Measurements from ENCODE around the gene GPR162.
"Not testable (repeated sequence)": the region's sequence is repeated elsewhere in the genome, so short reads cannot be mapped to it uniquely, and the experiment has no call there.

Gene GPR162

DNA sequence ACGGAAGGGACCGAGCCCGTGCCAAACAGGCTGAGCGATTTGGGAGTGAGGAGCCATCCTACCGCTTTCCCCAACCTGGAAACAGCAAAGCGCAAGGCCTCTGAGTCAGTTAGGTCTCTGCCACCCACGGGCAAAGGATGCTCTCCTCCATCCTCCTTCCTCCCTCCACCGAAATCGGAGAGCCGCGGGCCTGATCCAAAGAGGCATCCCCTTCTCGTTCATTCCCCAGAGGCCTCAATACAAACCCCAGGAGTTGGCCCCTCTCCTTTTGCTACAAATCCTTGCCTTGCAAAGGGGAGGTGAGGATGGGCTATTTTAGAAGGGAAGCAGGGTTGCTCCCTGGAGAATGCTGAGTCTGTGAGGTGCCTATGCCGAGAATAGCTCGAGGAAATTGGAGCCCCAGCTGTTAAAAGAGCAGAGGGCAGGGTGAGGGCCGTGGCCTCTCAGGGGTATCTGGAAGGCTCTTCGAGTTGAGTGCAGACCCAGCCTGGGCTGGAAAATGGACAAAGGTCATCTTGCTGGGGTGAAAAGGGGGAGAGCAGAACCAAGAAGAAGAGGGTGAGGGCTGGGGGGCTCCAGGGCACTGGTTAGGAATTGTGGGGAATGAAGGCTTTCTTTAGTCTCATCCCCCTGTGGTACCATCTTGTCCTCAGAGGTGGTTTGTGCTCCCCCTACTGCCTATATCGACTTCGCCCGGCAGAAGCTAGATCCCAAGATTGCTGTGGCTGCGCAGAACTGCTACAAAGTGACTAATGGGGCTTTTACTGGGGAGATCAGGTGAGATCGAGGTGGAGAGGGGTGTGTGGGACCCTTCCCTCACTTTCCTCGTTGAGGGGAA, 46.8 kb downstream of the GPR162 start:
- no peak for DNase-seq (ENCODE audit: low read depth)

DNA sequence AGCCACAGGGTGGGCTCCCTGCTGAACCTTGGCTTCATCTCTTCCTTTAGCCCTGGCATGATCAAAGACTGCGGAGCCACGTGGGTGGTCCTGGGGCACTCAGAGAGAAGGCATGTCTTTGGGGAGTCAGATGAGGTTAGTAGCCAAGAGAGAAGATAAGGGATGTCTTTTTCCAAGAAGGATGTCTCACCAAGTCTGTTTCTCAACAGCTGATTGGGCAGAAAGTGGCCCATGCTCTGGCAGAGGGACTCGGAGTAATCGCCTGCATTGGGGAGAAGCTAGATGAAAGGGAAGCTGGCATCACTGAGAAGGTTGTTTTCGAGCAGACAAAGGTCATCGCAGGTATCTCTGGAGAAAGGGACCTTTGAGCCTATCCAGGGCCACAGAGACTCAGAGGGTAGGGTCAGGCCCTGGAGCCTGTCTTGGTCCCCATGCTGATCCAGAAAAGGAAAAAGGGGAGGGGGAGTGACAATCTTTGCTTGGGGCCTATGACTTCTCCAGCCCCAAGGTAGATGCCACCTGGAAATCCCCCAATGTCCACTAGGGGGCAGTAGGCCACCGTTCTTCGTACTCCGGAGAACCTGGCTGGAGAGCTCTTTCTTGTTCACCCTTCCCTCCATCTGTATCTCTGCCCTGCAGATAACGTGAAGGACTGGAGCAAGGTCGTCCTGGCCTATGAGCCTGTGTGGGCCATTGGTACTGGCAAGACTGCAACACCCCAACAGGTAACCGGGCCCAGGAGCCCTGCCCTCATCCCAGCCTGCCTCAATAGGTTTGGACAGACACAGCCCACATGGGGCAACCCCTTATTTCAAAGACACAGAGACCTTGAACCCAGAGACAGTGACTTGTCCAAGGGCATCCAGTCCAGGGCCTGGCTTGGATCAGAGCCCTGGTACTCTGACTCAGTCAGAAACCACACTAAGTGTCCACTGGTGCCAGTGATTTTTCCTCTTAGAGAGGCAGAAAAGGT, 47.7 kb downstream of the GPR162 start:
- no peak for DNase-seq (ENCODE audit: low read depth)
- peak overlapping the region; percentile 83 for H3K4me3 ChIP-seq (ENCODE audit: low read depth, low read length)

More for the DNA sequence above, 46.8 kb downstream of the GPR162 start:
- H3K4me3 ChIP-seq (ENCODE audit: low read depth, low read length) = peak overlapping the region; percentile 83

DNA sequence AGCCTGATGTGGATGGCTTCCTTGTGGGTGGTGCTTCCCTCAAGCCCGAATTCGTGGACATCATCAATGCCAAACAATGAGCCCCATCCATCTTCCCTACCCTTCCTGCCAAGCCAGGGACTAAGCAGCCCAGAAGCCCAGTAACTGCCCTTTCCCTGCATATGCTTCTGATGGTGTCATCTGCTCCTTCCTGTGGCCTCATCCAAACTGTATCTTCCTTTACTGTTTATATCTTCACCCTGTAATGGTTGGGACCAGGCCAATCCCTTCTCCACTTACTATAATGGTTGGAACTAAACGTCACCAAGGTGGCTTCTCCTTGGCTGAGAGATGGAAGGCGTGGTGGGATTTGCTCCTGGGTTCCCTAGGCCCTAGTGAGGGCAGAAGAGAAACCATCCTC, 48.7 kb downstream of the GPR162 start:
- H3K4me3 ChIP-seq (ENCODE audit: low read depth, low read length); DNase-seq (ENCODE audit: low read depth): not testable (repeated sequence)

DNA sequence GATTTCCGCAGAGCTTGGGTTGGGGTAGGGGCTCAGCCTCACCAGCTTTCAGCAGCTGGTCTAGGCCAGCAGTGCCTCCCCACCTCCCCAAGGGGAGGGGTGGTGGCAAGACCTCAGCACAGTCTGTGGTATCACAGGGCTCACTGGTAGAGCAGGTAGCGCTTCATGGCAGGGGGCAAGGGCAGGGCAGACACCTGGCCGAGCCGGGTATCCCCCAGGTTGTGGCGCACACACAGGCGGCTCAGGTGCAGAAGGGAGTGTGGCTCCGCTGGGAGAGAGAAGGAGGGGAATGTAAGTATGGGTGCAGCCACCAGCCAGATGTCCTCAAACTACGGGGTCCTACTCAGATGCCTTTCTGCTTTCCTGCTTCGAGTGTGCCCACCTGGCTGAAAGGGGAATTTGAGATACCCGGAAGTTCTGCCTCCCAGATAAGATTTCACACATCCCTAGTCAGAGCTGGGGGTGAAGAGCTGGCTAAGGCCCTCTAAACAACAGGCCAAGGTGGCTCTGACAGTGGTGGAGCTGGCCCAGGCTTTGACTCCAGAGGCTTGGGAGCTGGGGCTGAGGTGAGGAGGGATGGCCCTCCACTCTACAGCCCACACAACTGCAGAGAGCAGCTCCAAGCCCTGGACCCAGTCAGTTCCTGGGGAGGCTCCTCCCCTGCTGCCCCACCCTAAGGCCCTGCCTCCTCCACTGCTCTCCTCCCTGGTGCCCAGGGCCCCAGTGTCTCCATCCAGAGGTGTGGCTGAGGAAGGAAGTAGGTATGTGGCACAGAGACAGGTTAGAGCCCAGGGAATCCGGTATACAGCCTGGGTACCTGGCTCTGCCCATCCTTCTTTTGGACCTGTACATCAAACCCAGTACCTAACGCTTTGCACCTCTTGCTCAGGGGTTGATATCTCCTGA, 49.7 kb downstream of the GPR162 start:
- no peak for DNase-seq (ENCODE audit: low read depth)
- peak overlapping the region; percentile 62 for H3K4me3 ChIP-seq (ENCODE audit: low read depth, low read length)

DNA sequence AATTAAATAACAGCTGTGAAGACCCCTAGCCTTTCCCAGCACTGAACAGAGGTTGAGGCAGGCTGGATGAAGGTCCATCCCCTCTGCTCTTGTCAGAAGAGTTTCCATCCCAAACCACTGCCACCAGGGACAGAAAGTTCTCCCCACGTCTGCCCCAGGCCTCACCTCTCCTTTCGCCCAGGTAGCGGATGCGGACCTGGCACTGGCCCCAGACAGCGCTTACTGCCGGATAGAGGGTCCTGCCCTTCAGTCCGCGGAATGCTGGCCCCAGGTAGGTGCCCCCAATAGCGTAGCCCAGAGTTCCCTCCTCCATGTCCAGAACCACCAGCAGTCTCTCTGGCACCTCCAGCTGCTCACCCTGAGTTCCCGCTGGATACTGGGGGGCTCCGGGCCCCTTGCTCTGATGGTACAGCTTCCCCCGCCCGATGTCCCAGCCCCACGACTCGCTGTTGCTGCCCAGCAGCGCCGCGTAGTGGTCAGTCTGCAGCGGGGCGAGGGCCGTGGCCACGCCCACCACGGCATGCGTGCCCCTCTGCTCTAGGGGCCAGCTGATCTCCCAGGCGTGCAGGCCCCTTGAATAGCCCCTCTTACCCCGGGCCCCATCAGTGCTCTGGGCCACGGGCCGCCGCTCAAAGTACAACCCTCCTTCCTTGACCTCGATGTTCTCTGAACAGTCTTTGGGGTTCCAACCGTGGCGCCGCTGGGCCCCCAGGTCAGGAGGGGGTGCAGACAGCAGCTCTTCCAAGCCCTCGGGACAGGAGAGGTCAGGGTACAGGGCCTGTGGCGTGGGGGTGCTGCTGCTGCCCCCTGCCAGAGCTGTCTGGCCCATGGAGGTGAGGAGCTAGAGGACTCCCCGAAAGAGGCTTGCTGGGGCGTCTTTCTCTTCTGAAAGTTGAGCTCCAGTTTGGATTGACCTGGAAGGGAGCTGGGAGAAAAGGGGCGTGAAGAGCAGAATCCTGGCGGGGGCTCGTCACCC, 50.7 kb downstream of the GPR162 start:
- DNase-seq (ENCODE audit: low read depth) = peak; percentile 25
- peak overlapping the region; percentile 62 for H3K4me3 ChIP-seq (ENCODE audit: low read depth, low read length)

DNA sequence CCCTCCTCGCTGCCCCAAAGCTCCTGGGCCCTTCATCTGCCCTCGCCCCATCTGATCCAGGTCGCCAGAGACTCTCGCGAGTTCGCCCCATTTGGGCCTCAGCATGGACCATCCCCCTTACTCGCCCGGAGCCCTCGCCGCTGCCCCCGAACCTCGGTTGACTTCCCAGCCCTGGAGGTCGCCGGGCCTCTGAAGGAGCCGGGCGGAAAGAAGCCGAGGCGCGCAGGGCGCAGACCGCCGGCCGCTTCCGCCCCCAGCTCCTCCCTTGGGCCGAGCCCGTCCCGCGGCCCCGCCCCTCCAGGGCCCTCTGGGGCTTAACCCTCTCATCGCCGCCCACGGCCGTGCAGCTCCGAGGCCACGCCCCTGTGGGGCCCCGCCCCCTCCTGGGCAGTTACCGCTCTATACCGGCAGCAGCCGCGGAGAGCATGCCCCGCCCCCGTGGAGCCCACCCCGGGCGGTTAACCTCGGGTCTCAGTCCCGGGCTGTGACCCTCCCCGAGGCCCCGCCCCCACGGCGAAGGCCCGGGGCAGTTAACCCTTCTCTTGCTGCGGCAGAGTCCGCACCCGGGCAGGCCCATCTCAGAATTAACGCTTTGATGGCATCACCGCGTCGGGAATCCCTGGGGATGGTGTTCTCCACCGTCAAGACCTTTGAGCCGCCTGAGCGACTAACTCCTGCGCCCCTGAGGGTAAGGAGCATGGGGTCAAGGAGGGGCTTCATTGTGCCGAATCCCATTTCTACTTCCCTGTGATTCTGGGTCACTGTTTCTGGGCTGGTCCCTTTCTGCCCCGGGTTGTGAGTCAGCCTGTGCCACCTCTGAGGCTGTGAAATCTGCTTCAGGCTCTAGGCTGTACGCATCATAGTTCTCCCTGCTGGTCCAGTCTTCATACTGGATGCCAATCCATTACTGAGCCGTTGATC, 51.7 kb downstream of the GPR162 start, which contains the start of gene SPSB2:
SPSB2 (minus strand) TSS at position 210 of the 921 bp plus-strand sequence. CDS start 402 bp downstream, outside the sequence.
- H3K4me3 ChIP-seq (ENCODE audit: low read depth, low read length) = peak within 1 kb of the TSS; percentile 62
- DNase-seq (ENCODE audit: low read depth) = peak; percentile 78

DNA sequence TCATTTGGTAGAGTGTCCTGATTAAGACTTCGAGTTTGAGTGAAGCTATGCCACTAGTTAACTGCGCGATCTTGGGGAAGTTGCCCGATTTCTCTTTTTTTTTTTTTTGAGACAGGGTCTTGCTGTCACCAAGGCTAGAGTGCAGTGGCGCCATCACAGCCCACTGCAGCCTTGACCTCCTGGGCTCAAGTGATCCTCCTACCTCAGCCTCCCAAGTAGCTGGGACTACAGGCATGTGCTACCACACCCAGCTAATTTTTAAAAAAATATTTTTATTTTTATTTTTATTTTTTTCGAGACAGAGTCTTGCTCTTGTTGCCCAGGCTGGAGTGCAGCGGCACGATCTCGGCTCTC, 52.4 kb downstream of the GPR162 start:
- H3K4me3 ChIP-seq (ENCODE audit: low read depth, low read length) = peak overlapping the region; percentile 62
- DNase-seq (ENCODE audit: low read depth) = not testable (repeated sequence)
